Left renal cortex interstitium (tissue), 4 donors: Measurements from ENCODE around the gene RAB26. TPM values are rescaled to one million over a fixed set of nuclear protein-coding genes. Genes with fewer than 3 reads are reported as not detected.

Experiments
- DNase-seq, 4 donors: peaks; one replicate each; pipeline ENCODE4 v3.0.0-alpha.2; 2013; ENCODE audit warnings: low read depth in 4 of 4, low spot score in 2 of 4, missing footprints in 1 of 4
- polyA plus RNA-seq, 4 donors: library from polyadenylated mRNA; unstranded; fragments of 120-200 nt; gene quantifications; one replicate each; pipeline ENCODE4 v1.2.1, GENCODE V29; 2013; ENCODE audit not compliant: insufficient read length in 4 of 4

Gene RAB26
- polyA plus RNA-seq, 4 donors: 2.5 to 4.6 (median 3.1) TPM

GRCh38 chr16:2175454-2175853 lies 27.0 kb downstream of the RAB26 start:
- no peak for DNase-seq

DNA sequence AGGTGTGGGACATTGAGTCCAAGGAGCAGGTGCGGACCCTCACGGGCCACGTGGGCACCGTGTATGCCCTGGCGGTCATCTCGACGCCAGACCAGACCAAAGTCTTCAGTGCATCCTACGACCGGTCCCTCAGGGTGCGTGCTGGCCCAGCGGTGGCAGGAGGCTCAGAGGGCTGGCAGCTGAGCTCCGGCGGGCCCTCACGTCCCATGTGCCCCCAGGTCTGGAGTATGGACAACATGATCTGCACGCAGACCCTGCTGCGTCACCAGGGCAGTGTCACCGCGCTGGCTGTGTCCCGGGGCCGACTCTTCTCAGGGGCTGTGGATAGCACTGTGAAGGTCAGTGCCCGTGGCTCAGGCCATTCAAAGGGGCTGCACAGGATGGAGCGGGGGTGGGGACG lies 27.6 kb downstream of the RAB26 start:
- DNase-seq: no peak

DNA sequence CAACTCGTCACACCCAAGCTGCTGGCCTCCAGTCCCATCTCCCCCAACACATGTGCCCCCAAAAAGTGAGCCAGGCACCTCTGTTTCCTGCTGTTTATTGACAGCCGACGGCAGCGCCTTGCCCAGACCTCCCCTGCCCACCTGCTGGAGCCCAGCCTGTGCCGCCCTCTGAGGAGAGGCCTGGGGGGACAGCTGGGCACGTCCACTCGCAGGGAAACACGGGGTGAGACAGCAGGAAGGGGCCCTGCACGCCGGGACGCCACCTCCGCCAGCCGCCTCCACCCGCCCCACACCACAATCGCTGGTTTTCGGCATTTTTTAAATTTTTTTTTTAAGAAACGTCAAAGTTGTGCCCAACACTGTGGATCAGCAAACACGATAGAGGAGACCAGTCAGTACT lies 28.7 kb downstream of the RAB26 start:
- DNase-seq: no peak

DNA sequence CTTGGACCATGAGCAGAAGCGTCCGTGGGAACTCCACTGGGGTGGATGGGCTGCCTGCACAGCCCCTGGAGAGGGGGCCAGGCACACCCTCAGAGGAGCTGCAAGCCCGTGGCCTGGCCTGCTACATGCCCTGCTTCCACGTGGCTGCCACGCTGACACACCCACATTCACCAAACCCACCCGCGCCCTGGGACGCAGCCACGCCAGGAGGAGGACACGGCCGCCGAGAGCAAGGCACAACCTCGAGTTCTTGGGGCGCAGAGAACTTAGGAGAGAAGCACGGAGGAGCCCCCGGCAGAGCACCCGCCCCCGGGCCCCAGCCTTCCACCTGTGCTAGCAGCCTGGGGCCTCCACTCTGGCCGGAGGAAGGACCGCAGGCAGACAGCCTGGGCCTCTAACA lies 29.1 kb downstream of the RAB26 start:
- DNase-seq: no peak

DNA sequence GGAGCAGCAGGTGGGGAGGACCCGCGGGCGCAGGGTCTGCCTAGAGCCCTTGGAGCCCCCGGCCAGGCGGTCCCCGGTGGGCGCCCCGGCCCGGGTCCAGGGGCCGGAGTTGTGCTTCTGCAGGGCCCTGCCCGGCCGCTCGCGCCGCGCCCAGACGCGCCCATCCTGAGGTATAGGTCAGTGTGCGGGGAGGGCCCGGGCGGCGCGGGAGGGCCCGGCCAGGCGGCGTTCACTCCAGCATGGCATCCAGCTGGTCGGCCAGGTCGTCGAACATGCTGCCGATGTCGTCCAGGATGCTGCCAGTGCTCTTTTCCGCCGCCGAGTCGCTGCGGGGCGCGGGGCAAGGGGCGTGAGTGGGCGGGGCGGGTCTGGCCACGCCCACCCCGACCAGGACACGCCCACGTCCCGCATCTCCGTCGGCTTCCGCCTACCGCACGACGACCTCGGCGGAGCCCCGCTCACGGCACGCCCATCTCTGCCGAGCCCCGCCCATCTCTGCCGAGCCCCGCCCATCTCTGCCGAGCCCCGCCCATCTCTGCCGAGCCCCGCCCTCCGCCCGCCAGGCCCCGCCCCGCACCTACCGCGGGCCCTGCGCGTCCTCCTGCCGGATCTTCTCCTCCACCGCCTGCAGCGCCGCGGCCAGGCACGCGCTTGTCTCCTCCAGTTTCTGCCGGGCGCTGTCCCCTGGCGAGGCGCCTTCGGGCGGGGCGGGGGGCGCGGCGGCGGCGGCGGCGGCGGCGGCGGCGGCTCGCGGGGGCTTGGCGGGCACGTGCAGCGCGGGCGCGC lies 30.1 kb downstream of the RAB26 start:
- no peak for DNase-seq

DNA sequence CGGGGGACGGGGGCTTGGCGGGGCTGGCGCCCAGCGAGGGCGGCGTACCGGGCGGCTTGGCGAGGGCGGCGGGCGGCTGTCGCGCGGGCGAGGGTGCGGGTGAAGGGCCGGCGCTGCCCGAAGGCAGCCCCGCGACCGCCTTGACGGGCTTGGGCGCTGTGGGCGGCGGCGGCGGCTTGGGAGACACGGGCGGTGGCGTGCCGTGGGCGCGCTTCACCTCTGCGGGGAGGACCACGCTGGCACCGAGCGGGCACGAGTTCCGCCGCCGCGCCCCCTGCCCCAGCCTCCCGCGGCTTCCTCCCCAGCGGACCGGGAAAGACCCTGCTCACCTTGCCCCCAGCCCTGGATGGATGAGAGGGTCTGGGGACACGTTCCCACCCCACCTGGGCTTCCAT lies 30.7 kb downstream of the RAB26 start:
- no peak for DNase-seq

DNA sequence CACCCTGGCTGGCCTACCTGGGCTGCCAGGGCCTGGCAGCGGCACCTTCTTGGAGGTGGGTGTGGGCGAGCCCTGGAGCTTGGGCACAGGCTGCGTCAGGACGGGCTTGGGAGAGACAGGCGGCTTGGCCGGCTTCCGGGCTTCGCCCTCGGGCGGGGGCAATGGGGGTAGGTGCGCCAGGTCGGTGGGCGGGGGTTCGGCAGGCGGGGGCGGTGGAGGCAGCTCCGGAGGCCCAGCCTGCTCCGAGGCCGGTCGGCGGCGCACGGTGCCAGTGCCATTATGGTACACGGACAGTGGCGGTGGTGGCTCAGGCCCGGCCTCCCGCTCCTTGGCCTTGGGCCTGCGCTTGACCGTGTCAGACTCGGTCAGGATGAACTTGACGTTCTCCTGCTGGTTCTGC lies 31.2 kb downstream of the RAB26 start:
- no peak for DNase-seq

DNA sequence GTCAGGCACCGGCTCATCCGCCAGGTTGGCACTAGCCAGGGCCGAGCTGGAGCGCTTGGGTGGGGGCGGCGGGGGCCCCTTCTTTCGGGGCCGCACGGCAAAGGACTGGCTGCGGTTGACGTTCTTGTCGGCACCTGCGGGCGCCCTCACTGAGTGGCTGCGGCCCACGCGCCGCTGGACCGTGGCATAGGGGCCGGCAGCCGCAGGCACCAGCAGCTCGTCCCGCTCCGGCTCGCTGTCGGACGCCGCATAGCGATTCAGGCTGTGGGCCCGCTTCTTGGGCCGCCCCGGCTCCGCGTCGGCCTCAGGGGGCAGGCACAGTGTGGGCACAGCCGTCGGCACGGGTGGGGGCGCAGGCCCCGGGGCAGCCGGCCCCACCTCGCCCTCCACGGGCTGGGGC lies 32.0 kb downstream of the RAB26 start:
- no peak for DNase-seq

DNA sequence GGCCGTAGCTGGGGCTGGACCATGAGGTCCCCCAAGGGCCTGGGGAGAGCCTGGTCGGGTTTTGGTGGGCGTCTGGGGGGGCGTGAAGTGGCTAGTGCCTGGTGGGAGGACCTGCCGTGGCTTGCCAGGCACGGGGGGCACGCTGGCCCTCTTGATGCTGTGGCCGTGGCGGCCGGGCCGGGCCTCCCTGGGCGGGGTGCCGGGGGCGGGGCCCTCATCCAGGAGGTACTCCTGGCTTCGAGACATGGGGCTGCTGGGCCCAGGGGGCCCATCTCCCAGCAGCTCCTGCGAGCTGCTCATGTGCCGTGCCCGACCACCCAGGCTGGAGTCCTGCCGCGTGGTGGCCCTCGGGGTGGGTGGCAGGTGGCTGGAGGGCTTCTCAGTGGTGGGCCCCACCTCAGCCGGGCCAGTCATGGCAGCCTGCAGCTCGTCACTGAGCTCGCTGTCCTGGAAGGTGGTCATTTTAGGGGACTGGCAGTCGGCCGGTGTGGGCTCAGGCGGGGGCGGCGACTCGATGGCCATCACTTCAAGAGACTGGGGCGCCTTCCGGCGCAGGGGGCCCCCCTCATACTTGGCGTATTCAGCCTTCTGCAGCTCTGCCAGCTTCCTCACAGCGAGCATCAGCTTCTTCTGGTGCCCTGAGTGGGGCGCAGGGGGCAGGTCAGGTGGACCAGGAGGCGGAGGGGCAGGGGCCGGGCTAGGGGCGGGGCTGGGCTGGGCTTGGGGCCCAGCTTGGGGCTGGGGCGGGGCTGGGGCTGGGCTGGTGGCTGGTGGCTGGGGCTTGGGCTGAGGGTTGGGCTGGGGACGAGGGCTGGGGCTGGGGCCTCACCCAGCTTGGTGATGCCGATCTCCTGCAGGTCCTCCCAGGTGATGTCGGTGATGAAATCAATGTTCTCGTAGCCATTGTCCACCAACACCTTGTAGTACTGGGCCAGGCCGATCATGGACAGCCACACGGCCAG lies 32.8 kb downstream of the RAB26 start:
- DNase-seq: no peak

- no peak for DNase-seq
These were observed 33.5 kb downstream of the RAB26 start for GRCh38 chr16:2181952-2182351.

DNA sequence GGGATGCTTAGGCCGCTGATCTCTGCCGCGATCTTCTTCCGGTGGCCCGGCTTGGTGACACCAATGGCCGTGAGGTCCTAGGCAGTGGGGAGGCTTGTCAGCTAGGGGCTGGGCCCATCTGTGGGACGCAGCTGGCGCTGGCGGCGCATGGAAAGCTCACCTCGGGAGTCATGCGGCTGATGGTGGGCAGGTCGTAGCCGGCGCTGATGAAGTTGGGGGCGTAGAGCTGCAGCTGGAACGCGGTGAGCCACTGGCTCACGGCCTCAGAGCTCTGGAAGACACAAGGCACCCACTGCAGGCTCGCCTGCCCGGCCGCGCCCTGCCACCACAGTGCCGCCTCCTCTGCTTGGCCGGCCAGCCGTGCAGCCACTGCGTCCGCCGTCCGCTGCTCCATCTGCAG lies 35.2 kb downstream of the RAB26 start:
- no peak for DNase-seq

DNA sequence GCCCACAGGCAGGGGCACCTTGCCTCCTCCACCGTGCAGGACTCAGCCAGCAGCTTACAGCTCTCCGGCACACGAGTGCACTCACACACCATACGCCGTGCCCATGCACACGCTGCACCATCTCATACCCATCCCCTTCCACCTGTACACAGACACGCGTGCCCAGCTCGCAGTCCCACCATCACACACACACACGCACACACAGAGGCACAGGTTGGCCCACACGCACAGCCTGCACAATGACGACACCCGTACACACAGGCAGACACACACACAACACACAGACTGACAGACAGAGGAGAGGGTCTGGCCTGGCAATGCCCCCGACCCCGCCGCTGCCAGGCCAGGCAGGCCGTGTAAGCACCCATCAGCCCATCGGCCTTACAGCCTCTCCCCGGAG lies 35.9 kb downstream of the RAB26 start:
- DNase-seq: no peak

DNA sequence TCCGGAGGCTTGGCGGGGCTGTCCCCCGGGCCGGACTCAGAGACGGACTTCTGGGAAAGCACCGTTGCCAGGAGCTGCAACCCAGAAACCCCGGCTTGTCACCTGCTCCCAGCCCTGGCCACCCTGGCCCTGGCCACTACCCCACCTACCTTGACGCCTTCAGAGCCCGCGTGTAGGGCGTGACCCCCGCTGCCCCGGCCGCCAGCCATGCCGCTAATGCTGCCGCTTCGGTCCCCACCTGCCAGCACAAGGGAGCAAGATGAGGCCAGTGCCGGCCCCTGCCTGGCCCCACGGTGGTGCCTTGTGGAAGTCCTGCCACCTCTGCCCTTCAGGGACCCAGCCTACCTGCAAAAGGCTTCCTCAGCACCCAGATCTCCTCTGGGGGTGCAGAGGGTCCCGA lies 36.5 kb downstream of the RAB26 start:
- DNase-seq: no peak

DNA sequence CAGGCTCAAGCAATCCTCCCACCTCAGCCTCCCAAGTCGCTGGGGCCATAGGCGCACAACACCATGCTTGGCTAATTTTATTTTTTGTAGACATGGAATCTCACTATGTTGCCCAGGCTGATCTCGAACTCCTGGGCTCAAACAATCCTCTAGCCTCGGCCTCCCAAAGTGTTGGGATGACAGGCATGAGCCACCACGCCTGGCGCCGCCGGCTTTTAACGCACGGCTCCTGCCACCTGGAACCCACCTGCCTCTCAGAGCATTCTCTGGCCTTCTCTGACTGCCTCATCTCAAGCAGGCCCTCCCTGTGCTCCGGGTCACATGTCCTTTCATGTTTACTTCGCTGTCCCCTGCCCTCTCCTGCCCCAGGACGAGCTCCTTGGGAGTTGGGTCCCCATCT lies 37.6 kb downstream of the RAB26 start:
- no peak for DNase-seq

DNA sequence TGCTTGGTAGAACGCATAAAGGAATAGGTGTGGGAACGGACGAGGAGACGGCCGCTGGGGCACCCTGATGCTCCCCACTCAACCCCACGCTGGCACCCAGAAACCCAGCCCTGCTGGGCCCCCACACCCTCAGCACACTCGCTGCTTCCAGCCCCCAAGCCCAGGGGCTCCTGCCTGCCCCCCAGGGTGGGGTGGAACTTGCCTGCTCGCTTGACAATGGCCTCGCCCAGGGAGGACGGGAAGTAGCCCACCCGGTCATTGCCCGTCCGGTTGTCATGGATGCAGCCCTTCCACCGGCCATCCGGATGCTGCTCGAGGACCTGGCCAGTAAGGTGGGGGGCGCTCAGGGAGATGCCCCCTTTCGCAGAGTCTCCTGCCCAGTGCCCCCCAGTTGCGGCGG lies 38.1 kb downstream of the RAB26 start:
- DNase-seq: no peak

GRCh38 chr16:2187212-2187611 lies 38.8 kb downstream of the RAB26 start:
- no peak for DNase-seq

GRCh38 chr16:2188395-2188794 lies 40.0 kb downstream of the RAB26 start:
- no peak for DNase-seq

DNA sequence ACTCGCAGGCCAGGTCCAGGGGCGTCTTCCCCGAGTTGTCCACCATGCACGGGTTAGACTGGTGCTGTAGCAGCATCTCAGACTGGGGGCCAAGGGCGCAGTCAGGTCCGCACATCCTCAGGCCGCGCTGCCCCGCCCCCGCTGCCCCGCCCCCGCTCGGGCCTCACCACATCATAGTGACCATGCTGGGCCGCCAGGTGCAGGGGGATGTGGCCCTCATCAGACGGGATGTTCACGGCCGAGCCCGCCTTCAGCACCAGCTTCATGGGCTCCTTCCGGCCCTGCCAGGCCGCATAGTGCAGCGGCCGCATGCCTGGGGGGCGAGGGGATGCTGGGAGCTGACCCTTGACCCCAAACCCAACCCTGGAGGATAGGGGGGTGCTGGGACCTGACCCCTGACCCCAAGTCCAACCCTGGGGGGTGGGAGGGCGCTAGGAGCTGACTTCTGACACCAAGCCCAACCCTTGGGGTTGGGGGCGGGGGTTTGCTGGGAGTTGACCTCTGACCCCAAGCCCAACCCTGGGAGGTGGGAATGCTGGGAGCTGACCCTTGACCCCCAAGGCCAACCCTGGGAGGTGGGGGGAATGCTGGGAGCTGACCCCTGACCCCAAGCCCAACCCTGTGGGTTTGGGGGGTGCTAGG lies 40.9 kb downstream of the RAB26 start:
- DNase-seq: no peak

DNA sequence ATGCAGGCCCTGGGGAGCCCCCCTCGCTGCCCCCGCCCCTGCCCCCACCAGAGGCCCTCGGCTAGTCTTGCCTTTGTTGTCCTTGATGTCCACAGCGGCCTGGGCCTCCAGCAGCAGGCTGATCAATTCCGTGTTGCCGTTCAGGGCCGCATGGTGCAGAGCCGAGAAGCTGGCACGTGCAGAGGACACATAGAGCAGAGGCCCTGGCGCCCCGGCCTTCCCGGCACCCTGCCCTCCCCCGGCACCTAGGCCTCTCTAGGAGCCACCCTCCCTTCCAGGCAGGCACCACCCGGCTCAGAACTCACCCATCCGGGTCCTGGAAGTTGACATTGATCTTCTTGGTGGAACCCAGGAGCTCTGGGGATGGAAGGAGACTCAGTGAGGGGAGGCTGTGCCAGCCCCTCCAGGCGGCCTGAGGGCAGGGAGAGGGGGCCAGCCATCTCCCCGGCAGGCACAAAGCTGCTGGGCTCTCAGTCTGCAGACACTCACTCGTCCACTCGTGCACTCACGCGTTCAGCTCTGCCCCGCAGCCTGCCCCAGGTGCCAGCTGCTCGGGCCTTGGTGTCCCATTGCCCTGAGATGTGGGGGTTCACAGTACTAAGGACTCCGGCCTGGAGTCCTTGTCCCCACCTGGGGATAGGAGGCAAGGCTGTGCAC lies 41.7 kb downstream of the RAB26 start:
- no peak for DNase-seq

DNA sequence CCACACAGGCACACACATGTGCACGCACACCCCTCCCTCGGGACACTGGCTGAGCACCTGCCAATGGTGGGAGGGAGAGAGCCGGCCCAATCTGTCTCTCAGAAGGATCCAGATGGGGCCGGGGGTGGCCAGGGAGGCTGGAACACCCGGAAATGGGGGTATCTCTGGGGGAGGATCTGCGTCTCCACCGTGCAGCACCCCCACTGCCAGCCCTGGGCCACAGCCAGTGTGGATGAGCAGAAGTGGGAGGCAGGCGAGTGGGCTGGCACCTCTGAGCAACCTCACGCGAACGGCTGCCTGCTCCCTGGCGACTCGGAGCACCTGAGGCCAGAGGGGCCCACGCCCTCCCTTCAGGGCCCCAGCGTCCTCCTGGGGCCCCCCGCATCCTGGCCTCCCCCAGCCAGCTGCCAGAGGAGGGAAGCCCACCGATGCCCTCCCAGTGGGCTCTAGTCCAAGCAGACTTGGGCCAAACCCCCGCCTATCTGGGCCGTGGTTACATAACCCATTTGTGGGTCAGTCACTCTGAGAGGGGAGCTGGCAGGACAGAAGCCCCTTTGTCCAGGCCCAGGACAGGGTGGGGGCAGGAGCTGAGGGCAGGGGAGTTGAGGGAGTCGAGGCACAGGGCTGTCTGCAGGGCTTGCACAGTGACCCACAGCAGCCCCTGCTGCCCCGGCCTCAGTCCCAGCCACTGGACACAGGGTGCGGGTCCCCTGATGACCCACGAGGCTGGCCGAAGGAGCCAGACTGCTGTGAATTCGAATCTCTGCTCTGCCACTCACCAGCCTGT lies 42.4 kb downstream of the RAB26 start:
- DNase-seq: no peak
